NCI-H345 treated with DMSO at 0.1 percent for 48 hours (cell line): Measurements from ENCODE around the gene AMDHD2.
"Not testable (repeated sequence)": the region's sequence is repeated elsewhere in the genome, so short reads cannot be mapped to it uniquely, and the experiment has no call there.

Experiments used
- DNase-seq: peaks from one replicate; lab custom pipeline; 2025; ENCODE audit not compliant: unreplicated experiment; lab: John Stamatoyannopoulos, UW

Gene AMDHD2

DNA sequence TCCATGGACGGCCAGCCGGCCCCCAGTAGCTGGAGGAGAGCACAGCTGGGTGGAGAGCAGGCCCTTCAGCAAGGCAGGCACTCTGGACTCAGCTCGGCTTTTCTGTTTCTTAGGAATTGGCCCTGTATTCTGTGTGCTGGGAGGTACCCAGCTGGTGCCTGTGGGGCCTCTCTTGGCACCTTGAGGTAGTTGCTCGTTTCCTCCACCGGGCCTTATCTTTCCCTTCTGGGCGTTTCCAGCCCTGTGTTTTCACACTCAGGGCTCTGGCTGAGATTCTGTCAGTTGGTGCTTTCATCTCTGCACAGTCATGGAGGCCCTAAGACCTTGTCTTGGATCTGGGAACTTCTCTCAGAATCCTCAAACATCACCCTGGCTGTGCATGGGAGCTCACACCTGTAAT lies 47.3 kb downstream of the AMDHD2 start:
- DNase-seq = not testable (repeated sequence)

DNA sequence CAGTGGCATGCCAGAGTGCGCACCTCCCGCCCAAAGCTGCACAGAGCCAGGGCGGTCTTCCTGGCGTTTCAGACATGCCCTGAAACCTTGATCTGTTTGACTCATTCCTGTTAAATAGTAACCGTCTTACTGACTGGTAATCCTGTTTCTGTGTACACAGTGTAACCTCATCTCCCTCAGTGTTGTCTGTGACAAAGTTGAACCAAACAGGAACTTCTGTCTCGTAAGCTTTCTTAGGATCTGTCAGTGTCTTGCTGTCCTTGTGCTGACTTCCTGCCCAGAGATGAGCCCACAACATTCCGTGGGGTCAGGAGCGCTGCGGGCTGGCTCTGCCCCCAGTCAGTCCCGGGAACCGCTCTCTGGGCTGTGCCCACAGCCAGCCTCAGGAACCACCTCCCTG lies 48.4 kb downstream of the AMDHD2 start:
- DNase-seq = not testable (repeated sequence)

DNA sequence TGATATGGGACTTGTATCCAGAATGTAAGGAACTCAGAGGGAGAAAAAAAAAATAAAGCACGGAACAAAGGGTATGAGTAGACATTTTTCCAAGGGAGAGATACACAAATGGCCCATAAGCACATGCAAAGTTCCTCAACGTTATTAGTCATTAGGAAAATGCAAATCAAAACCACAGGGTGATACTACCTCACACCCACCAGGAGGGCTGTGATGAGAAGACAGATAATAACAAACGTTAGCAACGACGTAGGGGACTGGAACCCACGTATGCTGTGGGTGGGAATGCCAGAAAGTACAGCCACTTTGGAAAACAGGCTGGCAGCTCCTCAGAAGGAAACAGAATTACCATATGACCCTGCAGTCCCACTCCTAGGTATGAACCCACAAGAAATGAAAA lies 52.5 kb downstream of the AMDHD2 start:
- not testable (repeated sequence) for DNase-seq

DNA sequence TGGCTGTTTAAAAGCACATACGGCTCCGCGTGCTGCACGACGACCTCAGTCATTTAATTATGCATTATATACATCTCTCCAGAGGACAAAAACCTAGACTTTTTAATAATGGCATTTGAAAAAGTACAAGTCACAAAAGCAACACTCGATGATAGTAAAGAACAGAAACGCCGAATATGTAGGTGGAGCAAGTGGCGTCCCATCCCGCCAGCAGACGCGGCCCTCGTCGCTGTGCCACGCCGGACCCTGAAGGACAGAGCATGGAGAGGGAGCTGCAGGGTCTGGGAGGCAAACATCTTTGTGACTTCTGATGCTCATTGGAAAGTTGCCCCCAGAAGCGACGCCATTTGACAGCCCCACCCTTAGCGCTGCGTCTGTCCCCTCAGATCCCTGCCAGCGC lies 55.7 kb downstream of the AMDHD2 start:
- not testable (repeated sequence) for DNase-seq

DNA sequence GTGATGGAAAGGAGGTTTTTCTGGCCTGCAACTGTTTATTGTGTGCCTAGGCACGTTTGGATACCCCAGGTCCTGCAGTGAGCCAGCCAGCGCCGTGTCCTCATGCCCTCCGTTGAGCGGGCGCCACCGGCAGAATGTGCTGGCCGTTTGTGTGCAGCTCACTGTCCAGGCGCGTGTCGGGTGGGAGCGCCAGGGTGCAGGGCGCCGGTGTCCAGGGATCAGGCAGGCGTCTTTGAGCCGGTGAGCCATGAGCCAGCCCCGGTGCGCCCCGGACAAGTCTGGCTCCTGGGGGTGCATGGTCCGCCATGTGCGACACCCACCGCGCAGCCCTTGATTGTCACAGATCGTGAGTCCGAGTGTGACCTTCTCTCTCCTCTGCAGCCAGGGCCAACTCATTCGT lies 56.9 kb downstream of the AMDHD2 start:
- not testable (repeated sequence) for DNase-seq

DNA sequence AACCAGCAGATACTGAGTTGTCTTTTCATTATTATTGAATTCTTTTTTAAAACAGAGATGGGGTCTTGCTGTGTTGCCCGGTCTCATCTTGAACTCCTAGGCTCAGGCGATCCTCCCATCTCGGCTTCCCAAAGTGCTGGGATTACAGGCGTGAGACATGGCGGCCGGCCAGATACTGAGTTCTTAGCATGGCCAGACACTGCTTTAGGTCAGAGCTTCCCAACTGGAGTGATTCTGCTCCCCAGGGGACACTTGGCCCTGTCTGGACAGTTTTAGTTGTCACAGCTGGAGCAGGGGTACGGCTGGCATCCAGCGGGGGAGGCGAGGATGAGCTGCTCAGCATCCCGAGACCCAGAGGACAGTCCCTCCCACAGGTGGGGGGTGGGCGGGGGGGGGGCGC lies 58.7 kb downstream of the AMDHD2 start:
- DNase-seq = not testable (repeated sequence)

DNA sequence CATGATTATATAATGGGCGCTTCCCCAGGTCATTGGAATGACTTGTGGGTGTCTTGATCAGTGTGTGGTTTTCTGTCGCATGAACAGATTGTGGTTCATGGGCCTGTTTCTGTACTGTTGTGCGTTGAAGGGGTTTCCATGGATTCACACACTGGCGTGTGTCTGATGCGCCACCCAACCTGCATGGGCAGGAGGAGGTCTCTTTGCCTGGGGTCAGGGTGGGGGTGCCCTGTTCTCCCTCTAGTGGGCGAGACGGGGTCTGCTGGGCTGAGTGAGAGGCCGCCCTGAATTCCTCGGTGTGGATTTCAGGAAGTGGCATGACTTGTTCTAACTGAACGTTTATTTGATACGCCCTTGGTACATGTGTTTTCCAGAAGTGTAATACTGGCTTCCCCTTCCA lies 60.0 kb downstream of the AMDHD2 start:
- not testable (repeated sequence) for DNase-seq

DNA sequence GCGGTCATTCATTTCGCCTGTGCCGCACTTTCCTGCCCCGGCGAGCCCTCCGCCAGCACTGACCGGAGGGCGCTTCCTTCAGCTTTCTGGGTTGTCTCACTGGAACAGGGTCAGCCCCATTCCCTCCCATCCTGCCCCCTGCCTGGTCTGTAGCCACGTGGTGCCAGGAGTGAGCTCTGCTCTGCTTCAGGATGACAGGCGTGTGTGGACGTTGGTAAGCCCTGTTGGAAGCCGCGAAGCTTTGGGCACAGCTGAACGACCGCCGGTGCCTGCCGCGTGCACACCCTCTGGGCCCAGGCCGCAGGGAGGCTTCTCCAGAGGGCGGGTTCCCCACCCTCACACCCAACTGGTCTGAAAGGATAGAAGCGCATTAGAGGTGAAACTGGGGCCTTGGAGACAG lies 60.6 kb downstream of the AMDHD2 start:
- not testable (repeated sequence) for DNase-seq
